Activated T-cell treated with anti-CD3 and anti-CD28 coated beads, Interleukin-2, amount 50 U/mL, for 4 hours (primary cell): ENCODE results near the gene GALNT9. TPM values are rescaled to one million over a fixed set of nuclear protein-coding genes. Genes with fewer than 3 reads are reported as not detected.
"Not testable (repeated sequence)": the region's sequence is repeated elsewhere in the genome, so short reads cannot be mapped to it uniquely, and the experiment has no call there.

ENCODE experiments used
- ATAC-seq, 2 donors: fragments of 200-7000 bp; cut with Tn5 transposase; one replicate each; pipeline ENCODE4 v1.10.0; 2021
- DNase-seq: peaks from one replicate; pipeline ENCODE4 v3.0.0-alpha.2; 2020
- H3K27me3 Mint-ChIP-seq: one replicate; pipeline ENCODE4 v1.8.0; 2021; ENCODE audit warnings: low read depth, mixed read lengths
- H3K36me3 Mint-ChIP-seq: one replicate; pipeline ENCODE4 v1.8.0; 2022; ENCODE audit warnings: mixed read lengths; ENCODE audit not compliant: insufficient read depth
- H3K4me1 Mint-ChIP-seq: one replicate; pipeline ENCODE4 v1.8.0; 2021; ENCODE audit warnings: low read depth, mixed read lengths
- H3K4me3 Mint-ChIP-seq: one replicate; pipeline ENCODE4 v1.8.0; 2021; ENCODE audit warnings: mild to moderate bottlenecking, moderate library complexity, mixed read lengths
- H3K9me3 Mint-ChIP-seq: one replicate; pipeline ENCODE4 v1.8.0; 2021; ENCODE audit warnings: mixed read lengths
- total RNA-seq, 3 donors: library from RNA; stranded (reverse); gene quantifications; one replicate each; pipeline ENCODE4 v1.2.1, GENCODE V29; 2021

Gene GALNT9
- total RNA-seq, 3 donors from 2014 or later = 0.30 to 0.71 (median 0.34) TPM

DNA sequence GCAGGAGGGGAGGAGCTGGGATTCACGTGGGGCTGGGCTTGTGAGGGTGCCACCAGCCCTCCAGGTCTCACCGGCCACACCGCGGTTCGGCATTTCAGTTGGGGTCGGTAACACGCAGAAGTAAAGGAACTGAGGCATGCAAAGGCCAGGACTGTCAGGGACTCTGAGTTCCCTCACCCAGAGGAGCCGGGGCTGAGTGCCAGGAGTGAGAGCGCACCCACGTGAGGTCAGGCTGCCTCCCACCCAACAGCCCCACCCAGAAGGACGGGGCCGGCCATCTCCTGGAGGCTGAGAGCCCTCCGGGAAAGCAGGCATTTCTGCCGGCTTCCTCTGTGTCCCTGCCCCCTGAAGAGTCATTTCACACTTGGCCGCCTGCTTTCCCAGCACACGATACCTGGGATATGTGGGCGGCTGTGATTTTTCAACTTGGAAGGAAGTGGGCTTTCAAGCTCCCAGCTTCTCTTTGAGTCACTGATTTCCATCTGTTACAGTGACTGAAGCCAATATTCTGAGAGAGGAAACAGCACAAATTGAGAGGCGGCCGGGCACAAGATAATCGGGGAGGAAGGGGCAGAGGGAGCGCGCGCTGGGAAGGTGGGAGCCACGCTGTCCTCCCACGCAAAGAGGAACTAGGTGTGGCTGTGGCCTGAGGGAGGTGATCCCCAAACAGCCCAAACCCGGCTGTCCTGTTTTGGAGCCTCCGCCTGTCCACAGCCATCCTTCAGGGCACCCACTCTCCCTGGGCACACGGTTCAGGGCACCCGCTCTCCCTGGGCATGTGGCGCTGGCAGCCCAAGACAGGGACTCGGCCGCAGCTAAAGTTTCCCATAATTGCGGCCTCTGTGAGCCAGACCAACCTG is 19.0 kb downstream of the GALNT9 start:
- no peak for ATAC-seq
- Mint-ChIP-seq H3K36me3 (no peaks in the 10 kb centered on the region), H3K4me1 (no peaks in the 10 kb centered on the region), H3K9me3 (peaks cover 14% of the 10 kb centered on the region), H3K4me3 (no peak overlapping the region), H3K27me3 (no peaks in the 10 kb centered on the region)
- no peak for DNase-seq

DNA sequence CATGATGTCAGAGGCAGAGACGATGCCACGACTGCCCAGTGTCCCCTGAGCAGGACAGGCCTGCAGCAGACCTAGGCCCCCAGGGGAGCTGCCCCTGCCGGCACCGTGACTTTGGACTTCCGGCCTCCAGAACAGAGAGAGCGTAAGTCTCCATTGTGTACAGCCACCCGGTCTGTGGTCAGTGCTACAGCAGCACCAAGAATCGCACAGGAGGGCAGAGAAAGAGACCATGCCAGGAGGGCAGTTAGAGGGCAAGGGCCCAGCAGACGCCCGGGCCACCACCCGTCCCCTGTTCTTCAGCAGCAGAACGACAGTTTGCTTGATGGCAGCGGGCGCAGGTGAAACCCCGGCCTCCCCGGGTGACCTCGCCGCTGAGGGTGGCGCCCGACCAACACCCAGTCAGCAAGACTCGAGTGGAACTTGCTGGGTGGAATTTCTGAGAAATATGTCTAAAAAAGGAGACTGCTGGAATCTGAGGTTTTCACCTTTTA is 19.7 kb downstream of the GALNT9 start:
- ATAC-seq (no peak), DNase-seq (no peak)
- Mint-ChIP-seq H3K4me1 (no peaks in the 10 kb centered on the region), H3K9me3 (peaks cover 14% of the 10 kb centered on the region), H3K4me3 (no peak overlapping the region), H3K36me3 (no peaks in the 10 kb centered on the region), H3K27me3 (no peaks in the 10 kb centered on the region)

DNA sequence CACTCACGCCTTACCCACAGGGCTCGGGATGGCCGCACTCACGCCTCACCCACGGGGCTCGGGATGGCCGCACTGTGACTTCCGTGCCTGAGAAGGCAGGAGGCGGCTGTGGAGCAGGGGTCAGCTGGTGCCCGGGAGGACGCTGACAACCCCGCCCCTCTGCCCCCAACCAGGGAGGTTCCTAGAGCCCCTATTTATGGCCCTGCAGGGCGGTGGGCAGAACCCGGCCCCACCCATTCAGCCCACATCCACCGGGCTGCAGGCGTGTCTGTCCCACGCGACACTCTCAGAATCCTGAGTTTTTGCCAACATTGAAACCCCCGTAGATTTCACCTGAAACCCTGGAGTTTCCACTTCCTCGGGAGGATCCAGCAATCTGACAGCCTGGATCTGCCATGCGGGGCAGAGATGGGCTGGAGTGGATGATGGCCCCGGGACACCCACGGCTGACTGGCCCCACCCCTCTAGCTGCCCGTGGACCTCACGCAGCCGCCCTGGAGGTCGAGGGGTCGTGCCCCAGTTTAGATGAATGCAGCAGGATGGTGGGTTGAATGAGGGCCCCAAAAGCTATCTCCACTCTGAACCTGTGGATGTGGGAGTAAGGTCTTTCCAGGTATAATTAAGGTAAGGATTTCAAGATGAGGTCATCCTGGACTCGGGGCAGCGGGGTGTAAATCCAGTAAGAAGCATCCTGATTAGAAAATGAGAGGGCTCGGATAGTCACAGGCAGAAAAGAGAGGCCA is 20.4 kb downstream of the GALNT9 start:
- ATAC-seq = no peak
- Mint-ChIP-seq H3K36me3 (no peaks in the 10 kb centered on the region), H3K9me3 (peaks cover 14% of the 10 kb centered on the region), H3K4me1 (no peaks in the 10 kb centered on the region), H3K4me3 (no peak overlapping the region), H3K27me3 (no peaks in the 10 kb centered on the region)
- no peak for DNase-seq

DNA sequence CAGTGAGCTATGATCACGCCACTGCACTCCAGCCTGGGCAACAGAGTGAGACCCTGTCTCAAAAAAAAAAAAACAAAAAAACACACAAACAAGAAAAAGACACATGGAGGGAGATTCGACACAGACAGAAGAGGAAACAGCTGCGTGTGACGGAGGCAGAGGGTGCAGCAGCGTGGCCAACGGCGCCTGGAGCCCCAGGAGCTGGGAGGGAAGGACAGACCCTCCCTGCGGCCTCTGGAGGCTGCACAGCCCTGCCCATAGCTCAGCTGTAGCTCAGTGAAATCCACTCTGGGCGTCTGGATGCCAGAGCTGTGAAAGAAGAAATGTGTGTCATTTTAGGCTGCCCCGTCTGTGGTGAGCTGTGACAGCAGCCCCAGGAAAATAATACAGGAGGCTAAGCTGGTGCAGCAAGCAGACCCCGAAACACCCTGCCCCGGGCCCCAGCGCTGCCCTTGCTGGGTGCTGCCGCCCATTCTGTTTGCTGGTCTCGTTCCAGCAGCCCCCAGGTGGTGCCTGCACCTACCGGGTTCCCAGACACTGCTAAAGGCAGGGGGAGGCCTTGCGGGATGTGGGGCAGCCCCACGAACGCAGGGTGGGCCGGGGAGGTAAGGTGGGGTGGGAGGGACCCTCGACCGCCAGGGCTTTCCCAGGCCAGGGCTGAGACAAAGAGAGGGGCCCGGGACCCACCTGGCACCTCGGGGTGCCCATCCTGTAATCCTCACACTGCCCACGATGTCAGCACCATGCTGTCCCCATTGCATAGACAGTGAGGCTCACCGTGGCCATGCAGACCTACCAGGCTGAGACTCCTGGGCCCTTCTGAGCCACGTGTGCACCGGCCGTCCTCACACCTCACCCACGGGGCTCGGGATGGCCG is 21.2 kb downstream of the GALNT9 start:
- no peak for DNase-seq
- Mint-ChIP-seq H3K27me3 (no peaks in the 10 kb centered on the region), H3K4me1 (no peaks in the 10 kb centered on the region), H3K9me3 (peaks cover 14% of the 10 kb centered on the region), H3K4me3 (no peak overlapping the region), H3K36me3 (no peaks in the 10 kb centered on the region)
- no peak for ATAC-seq

DNA sequence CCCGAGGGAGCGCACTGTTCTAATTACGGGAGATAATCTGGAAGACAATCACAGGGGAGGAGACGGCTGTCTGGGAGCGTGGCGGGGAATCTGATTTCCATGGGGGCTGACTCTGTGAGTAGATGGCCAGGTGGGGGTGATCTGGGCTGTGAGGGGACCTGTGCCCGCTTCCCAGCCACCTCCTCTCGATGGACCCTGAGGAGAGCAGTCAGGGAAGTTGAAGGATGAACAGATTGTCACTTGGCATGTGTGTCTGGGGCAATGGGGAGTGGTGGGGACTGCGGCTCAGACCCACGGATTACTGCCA is 22.6 kb downstream of the GALNT9 start:
- H3K27me3 Mint-ChIP-seq = no peaks in the 10 kb centered on the region
- H3K9me3 Mint-ChIP-seq = peaks cover 11% of the 10 kb centered on the region
- ATAC-seq = no peak
- no peak overlapping the region for H3K4me3 Mint-ChIP-seq
- DNase-seq = no peak
- H3K36me3 Mint-ChIP-seq = no peaks in the 10 kb centered on the region
- H3K4me1 Mint-ChIP-seq = no peaks in the 10 kb centered on the region

DNA sequence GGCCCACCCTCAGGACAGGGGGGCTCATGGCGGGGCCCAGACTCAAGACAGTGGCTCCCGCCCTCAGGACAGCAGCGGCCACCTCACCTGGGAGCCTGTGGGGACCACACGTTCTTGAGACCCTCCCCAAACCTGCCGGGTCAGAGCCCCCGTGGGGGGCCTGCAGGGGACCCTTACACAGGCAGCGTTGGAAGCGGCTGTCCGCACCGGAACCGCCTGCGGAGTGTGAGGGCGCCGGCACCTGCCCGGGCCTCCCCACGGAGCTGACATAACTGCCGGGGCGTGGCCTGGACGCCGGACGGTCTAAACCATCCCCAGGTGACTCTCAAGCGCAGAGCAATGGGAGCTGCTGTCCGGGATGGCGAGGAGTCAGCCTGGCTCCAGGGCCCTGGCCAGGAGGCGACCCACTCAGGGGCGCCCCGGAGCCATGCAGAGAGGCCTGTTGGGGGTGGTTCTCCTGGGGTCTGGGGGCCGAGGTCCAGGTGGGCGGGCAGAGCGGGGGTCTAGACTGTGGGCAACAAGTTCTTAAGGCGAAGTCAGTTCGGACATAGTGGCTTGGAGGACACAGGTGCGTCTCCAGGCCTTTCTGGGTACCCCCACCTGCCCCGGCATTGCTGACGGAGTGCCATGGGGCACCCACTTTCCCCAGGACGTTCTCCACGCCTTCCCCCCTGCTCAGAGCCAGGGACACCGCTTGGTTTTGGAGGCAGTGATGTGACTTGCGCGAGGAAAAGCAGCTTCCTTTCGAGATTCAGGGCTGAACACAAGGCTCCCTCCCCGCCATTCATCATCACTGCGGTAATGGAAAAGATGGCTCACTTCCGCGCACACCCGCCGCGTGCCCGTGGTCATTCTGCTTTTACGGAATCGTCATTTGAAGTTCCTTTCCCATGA is 23.2 kb downstream of the GALNT9 start:
- no peak for ATAC-seq
- H3K9me3 Mint-ChIP-seq = peaks cover 5% of the 10 kb centered on the region
- no peaks in the 10 kb centered on the region for H3K36me3 Mint-ChIP-seq
- DNase-seq = no peak
- H3K4me1 Mint-ChIP-seq = no peaks in the 10 kb centered on the region
- no peaks in the 10 kb centered on the region for H3K27me3 Mint-ChIP-seq
- no peak overlapping the region for H3K4me3 Mint-ChIP-seq

DNA sequence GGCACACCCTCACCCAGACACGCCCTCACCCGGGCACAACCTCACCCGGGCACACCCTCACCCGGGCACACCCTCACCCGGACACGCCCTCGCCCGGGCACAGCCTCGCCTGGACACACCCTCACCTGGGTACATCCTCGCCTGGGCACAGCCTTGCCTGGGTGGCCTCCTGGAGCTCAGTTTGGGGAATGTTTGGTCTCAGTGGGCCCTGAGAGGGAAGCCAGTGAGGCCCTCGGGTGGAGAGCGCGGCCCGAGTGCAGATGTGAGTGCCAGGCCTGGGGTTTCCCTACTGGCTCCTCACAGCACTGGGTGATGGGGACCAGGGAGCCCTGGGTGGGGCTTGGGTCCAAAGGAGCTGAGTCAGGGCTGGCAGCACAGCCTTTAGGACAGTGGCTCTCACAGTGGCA is 23.8 kb downstream of the GALNT9 start:
- no peak for DNase-seq
- no peaks in the 10 kb centered on the region for H3K4me1 Mint-ChIP-seq
- ATAC-seq = no peak
- H3K27me3 Mint-ChIP-seq = peaks cover 2% of the 10 kb centered on the region
- no peaks in the 10 kb centered on the region for H3K9me3 Mint-ChIP-seq
- no peaks in the 10 kb centered on the region for H3K36me3 Mint-ChIP-seq
- H3K4me3 Mint-ChIP-seq = no peak overlapping the region

DNA sequence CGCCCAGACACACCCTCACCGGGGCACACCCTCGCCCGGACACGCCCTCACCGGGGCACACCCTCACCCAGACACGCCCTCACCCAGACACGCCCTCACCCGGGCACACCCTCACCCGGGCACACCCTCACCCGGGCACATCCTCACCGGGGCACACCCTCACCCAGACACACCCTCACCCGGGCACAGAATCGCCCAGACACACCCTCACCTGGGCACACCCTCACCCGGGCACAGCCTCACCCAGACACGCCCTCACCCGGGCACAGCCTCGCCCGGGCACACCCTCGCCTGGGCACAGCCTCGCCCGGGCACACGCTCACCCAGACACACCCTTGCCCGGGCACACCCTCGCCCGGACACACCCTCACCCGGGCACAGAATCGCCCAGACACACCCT is 24.5 kb downstream of the GALNT9 start:
- H3K4me1 Mint-ChIP-seq, DNase-seq, ATAC-seq, H3K4me3 Mint-ChIP-seq, H3K36me3 Mint-ChIP-seq, H3K9me3 Mint-ChIP-seq, H3K27me3 Mint-ChIP-seq: not testable (repeated sequence)

DNA sequence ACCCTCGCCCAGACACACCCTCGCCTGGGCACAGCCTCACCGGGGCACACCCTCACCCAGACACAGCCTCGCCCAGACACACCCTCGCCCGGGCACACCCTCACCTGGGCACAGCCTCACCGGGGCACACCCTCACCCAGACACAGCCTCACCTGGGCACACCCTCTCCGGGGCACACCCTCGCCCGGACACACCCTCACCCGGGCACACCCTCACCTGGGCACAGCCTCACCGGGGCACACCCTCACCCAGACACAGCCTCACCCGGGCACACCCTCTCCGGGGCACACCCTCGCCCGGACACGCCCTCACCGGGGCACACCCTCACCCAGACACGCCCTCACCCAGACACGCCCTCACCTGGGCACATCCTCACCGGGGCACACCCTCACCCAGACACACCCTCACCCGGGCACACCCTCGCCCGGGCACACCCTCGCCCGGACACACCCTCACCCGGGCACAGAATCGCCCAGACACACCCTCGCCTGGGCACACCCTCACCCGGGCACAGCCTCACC is 25.5 kb downstream of the GALNT9 start:
- not testable (repeated sequence) for H3K36me3 Mint-ChIP-seq, H3K4me1 Mint-ChIP-seq, DNase-seq, H3K4me3 Mint-ChIP-seq, H3K9me3 Mint-ChIP-seq, H3K27me3 Mint-ChIP-seq, ATAC-seq

DNA sequence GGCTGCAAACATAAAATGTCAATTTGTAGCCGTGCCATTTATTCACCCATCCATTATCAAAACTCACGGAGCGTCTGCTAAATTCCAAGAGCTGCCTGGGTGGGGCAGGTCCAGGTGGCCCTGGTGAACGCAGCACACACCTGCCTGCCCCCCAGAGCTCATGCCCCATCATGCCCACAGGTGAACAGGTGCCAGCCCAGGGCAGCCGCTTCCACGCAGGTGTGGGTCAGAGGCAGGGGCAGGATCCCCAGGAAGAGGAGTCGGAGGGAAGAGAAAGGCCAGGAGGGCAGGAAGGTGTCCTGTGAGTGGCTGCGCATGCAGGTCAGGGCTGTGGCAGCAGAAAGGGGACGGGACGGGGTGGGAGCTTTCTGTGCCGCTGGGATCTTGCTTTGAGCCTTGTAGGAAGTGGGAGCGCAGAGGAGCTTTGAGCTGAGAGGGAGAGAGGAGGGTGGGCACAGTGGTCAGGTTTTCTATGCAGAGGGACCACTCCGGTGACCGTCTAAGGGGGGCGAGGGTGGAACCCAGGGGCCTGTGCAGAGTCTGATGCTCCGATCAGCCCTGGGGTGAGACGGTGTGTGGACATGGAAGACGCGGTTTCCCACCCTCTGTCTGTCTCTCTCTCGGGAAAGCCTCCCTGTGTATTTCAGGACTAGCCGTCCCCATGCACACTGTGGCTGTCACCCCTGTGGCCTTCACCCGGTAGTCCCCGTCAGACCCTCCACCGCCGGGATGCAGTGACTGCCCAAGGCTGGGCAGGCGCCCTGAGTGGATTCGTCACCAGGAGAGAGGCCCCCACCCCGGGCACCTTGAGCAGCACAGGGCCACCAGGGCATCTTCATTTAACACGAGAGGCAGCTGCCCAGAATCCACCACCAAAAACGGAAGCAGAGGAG is 26.7 kb downstream of the GALNT9 start:
- H3K4me3 Mint-ChIP-seq = no peak overlapping the region
- no peaks in the 10 kb centered on the region for H3K36me3 Mint-ChIP-seq
- ATAC-seq (no peak), DNase-seq (no peak)
- H3K9me3 Mint-ChIP-seq = no peaks in the 10 kb centered on the region
- H3K4me1 Mint-ChIP-seq = no peaks in the 10 kb centered on the region
- peaks cover 2% of the 10 kb centered on the region for H3K27me3 Mint-ChIP-seq

DNA sequence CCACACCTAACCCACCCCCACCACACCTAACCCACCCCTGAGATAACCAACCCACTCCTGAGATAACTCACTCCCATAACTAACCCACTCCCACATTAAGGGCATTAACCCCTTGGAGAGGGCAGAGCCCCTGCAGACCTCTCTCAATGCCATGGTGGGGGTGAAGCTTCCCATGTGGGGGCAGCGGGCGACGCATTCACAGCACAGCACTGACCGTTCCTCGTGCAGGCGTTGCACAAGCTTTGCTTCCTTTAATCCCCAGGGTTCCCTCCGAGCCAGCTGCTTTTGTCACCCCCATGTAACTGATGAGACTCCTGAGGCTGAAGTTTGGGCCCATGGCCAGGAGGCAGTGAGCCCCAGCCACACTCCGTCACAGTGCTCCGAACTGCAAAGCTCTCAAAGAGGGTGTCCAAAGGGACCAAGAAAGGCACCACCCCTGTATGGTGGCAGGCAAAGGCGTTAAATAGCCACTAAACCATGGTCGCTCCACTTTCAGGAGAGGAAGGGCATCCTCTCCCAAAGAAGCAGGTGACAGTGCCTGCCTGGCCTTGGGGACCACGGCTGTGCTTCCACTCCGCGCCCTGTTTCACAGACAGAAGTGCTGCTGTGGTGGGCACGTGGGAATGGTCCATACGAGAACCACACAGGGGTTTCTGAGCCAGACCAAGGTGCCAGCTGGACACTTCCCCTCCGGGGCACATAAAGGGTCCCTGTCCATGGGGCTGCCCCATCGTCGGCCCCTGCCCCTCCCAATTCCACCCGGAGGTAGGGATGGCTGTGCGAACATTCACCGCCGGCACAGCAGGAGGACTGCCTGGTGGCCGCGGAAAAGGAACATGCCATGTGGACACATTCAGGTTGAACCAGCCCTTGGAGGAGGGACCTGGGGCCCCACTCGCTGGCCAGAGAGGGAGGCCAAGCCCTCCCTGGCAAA is 28.3 kb downstream of the GALNT9 start:
- no peaks in the 10 kb centered on the region for H3K4me1 Mint-ChIP-seq
- H3K9me3 Mint-ChIP-seq = no peaks in the 10 kb centered on the region
- H3K4me3 Mint-ChIP-seq = no peak overlapping the region
- no peak for ATAC-seq
- H3K36me3 Mint-ChIP-seq = no peaks in the 10 kb centered on the region
- H3K27me3 Mint-ChIP-seq = peaks cover 2% of the 10 kb centered on the region
- no peak for DNase-seq

DNA sequence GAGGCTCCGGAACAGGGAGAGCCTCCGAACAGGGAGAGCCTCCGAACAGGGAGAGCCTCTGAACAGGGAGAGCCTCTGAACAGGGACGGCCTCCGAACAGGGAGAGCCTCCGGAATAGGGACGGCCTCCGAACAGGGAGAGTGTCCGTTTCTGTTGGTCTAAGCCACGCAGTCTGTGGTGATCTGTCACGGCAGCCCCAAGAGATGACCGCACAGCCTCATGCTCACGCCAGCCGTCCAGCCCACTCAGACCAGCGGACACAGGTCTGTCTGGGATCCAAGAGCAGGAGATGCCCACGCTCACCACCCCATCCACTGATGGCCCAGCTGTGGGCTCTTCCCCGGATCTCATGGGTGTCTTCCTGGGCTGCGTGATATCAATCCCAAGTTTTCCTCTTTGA is 33.3 kb downstream of the GALNT9 start:
- Mint-ChIP-seq H3K4me1 (no peaks in the 10 kb centered on the region), H3K9me3 (no peaks in the 10 kb centered on the region), H3K36me3 (no peaks in the 10 kb centered on the region), H3K27me3 (peaks cover 16% of the 10 kb centered on the region), H3K4me3 (no peak overlapping the region)
- ATAC-seq = no peak
- DNase-seq = no peak
